ENCODE results near the gene PSMD8.

PSMD8 gene

DNA sequence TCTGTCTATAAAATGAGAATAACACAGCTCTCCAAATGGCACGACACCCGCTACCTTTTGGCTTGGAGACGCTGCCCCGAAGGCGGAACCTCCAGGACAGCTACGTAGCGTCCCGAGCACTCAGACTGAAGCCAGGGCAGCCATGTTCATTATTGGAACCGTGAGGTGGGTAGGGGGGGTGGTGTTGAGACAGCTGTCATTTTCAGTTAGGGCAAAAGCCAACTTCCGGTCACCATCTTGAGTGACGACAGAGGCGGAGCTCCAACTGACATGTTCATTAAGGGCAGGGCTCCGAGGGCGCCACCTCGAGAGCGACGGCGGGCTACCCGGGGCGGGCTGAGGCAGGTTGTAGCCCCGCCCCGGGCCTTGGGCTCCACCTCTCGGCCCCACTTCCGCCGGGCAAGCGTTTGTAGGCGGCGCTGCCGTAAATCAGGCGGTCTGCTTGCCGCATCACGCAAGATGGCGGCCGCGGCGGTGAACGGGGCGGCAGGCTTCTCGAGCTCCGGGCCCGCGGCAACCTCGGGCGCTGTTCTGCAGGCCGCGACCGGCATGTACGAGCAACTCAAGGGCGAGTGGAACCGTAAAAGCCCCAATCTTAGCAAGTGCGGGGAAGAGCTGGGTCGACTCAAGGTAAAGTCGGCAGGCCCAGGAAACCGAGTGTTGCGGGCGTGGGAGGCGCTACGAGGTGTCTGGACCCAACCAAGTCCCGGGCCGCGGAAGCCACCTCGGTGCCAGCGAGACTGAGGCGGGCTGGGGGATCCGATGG lies at the start of gene PSMD8:
PSMD8 (plus strand) TSS at position 240 of the 766 bp plus-strand sequence; CDS start at position 271, 31 bp downstream.
- TF ChIP-seq, protein P1, sequence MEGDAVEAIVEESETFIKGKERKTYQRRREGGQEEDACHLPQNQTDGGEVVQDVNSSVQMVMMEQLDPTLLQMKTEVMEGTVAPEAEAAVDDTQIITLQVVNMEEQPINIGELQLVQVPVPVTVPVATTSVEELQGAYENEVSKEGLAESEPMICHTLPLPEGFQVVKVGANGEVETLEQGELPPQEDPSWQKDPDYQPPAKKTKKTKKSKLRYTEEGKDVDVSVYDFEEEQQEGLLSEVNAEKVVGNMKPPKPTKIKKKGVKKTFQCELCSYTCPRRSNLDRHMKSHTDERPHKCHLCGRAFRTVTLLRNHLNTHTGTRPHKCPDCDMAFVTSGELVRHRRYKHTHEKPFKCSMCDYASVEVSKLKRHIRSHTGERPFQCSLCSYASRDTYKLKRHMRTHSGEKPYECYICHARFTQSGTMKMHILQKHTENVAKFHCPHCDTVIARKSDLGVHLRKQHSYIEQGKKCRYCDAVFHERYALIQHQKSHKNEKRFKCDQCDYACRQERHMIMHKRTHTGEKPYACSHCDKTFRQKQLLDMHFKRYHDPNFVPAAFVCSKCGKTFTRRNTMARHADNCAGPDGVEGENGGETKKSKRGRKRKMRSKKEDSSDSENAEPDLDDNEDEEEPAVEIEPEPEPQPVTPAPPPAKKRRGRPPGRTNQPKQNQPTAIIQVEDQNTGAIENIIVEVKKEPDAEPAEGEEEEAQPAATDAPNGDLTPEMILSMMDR (conservative IDR thresholded peaks at IDR 0.05; ENCODE audit: low read depth, low read length): peak; percentile 20

DNA sequence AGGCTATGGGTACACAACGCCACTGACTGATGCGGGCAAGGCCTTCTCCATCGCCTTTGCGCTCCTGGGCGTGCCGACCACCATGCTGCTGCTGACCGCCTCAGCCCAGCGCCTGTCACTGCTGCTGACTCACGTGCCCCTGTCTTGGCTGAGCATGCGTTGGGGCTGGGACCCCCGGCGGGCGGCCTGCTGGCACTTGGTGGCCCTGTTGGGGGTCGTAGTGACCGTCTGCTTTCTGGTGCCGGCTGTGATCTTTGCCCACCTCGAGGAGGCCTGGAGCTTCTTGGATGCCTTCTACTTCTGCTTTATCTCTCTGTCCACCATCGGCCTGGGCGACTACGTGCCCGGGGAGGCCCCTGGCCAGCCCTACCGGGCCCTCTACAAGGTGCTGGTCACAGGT lies 47.8 kb upstream of the PSMD8 start:
- TF ChIP-seq, protein P1 (conservative IDR thresholded peaks at IDR 0.05; ENCODE audit: low read depth, low read length): no peak
- no peak for DNase-seq (ENCODE audit: low read depth)
- H3K4me3 ChIP-seq (ENCODE audit: low read length): no peak overlapping the region

More for the DNA sequence above, at the start of gene PSMD8:
- peak; percentile 96 for DNase-seq (ENCODE audit: low read depth)
- peak within 1 kb of the TSS; percentile 92 for H3K4me3 ChIP-seq (ENCODE audit: low read length)

DNA sequence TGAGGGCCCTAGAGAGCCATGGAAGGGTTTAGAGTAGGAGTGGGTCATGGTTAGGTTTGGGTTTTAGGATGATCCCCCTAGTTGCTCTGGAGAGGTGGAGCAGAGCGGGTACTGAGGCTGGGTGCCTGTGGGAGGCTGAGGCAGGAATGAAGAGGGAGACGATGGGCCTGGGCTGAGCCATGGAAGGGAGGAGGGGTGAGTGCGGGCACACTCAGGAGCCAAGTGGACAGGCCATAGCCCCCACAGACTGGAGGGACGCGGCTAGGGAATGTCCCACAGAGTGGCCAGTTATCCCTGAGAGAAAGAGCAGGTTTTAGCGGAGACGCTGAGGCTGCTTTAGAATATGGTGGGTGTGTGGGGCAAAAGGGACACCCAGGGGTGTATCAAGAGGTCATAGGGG lies 44.7 kb upstream of the PSMD8 start:
- no peak for DNase-seq (ENCODE audit: low read depth)
- H3K4me3 ChIP-seq (ENCODE audit: low read length): no peak overlapping the region
- TF ChIP-seq, protein P1 (conservative IDR thresholded peaks at IDR 0.05; ENCODE audit: low read depth, low read length): no peak

DNA sequence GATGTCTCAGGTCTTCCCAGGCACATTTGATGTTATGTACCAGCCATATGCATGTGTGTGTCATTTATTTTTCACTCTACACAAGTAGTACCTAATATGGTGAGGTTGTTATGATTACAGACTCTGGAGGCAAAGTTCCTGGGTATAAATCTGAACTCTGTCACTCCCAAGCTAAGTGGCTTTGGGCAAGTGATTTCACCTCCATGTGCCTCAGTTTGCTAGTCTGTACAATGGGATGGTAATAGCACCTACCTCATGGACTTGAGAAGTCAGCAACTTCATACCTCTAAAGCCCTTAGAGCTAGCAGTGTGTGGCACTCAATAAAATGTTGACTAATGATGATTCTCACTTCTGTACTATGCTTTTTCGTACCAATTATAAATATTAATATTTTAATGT lies 42.6 kb upstream of the PSMD8 start:
- TF ChIP-seq, protein P1 (conservative IDR thresholded peaks at IDR 0.05; ENCODE audit: low read depth, low read length): no peak
- H3K4me3 ChIP-seq (ENCODE audit: low read length): no peak overlapping the region
- DNase-seq (ENCODE audit: low read depth): no peak

DNA sequence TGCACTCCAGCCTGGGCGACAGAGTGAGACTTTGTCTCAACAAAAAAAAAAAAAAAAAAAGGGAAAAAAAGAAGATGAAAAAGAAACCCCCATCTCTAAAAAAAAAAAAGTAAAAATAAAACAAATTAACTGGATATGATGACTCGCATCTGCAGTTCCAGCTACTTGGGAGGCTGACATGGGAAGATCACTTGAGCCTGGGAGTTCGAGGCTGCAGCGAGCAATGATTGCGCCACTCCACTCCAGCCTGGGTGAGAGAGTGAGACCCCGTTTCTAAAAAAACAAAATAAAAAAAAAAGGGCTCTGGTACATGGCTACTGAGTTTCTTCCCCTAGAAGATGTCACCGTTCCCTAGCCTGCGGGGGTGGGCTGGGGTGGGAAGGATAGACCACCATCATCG lies 41.1 kb upstream of the PSMD8 start:
- TF ChIP-seq, protein P1 (conservative IDR thresholded peaks at IDR 0.05; ENCODE audit: low read depth, low read length): no peak
- no peak overlapping the region for H3K4me3 ChIP-seq (ENCODE audit: low read length)
- DNase-seq (ENCODE audit: low read depth): no peak

DNA sequence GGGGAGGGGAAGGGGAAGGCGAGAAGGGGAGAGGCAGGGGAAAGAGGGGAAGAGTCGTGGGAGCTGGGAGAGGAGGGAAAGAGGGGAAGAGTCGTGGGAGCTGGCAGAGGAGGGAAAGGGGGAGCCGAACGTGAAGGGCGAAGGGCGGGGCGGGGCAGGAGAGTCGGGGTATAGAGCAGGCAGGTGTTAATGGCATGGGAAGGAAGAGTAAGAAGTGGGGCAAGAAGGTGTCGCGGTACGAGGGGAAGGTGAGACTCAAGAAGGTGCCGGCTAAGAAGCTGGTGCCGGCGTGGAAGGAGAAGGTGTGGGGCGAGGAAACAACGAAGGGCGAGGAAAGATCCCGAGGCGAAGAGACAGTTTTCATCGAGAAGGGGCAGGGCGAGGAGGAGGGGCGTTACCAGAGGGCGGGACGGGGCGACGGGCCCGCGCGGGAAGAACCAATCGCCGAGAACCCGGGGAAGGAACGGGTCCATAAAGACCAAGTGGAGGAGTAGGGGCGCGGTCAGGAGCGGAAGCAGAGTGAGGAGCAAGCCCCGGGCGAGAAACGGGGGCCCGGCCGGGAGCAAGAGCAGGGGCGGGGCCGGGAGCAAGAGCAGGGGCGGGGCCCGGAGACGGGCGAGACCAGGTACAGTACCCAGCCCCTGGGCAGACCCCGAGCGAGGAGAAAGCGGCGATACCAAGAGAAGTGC lies 38.3 kb upstream of the PSMD8 start:
- TF ChIP-seq, protein P1 (conservative IDR thresholded peaks at IDR 0.05; ENCODE audit: low read depth, low read length): no peak
- H3K4me3 ChIP-seq (ENCODE audit: low read length): peak overlapping the region; percentile 90
- peak; percentile 92 for DNase-seq (ENCODE audit: low read depth)

Measured in retinal pigment epithelial cell (primary cell).